D341Med (cell line): ENCODE data around the gene RTN4.
"Not testable (repeated sequence)": the region's sequence is repeated elsewhere in the genome, so short reads cannot be mapped to it uniquely, and the experiment has no call there.

ENCODE experiments used
- DNase-seq: peaks from one replicate; pipeline ENCODE4 v3.0.0; 2012; ENCODE audit warnings: low spot score

The RTN4 gene

GRCh38 chr2:55063713-55064323 lies 13.6 kb upstream of the RTN4 start:
- no peak for DNase-seq

- DNase-seq = peak; percentile 33
These were observed 13.0 kb upstream of the RTN4 start for GRCh38 chr2:55063226-55063625.

GRCh38 chr2:55062754-55063153 lies 12.5 kb upstream of the RTN4 start:
- DNase-seq = no peak

- no peak for DNase-seq
These were observed 11.5 kb upstream of the RTN4 start for GRCh38 chr2:55061523-55062344.

DNA sequence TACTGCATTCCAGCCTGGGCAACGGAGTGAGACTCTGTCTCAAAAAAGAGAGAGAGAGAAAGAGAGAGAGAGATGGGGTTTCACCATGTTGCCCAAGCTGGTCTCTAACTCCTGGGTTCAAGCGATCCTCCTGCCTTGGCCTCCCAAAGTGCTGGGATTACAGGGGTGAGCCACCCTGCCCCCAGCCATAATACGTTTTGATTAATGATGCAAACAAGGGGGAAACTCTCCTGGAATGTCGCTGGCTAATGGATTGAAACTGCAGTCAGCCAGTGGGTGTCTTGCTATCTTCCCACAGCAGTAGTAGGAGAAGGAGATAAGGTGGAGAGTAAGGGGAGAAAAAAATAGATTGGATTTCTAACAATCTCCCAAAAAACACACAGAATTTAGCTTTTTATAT lies 9.5 kb upstream of the RTN4 start:
- no peak for DNase-seq

GRCh38 chr2:55057474-55057873 lies 7.2 kb upstream of the RTN4 start:
- DNase-seq = no peak

DNA sequence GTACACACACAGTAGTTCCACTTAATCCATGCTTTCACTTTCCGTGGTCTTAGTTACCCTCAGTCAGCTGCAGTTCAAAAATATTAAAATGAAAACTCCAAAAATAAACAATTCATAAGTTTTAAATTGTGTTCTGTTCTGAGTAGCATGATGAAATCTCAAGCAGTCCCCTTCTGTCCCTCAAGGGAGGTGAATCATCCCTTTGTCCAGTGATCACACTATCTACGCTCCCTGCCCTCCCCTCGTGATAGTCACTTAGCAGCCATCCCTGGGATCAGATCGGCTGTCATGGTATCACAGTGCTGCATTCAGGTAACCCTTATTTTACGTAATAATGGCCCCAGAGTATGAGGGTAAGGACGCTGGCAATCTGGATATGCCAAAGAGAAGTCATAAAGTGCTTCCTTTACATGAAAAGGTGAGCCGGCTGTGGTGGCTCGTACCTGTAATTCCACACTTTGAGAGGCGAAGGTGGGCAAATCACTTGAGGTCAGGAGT lies 5.8 kb upstream of the RTN4 start:
- no peak for DNase-seq

DNA sequence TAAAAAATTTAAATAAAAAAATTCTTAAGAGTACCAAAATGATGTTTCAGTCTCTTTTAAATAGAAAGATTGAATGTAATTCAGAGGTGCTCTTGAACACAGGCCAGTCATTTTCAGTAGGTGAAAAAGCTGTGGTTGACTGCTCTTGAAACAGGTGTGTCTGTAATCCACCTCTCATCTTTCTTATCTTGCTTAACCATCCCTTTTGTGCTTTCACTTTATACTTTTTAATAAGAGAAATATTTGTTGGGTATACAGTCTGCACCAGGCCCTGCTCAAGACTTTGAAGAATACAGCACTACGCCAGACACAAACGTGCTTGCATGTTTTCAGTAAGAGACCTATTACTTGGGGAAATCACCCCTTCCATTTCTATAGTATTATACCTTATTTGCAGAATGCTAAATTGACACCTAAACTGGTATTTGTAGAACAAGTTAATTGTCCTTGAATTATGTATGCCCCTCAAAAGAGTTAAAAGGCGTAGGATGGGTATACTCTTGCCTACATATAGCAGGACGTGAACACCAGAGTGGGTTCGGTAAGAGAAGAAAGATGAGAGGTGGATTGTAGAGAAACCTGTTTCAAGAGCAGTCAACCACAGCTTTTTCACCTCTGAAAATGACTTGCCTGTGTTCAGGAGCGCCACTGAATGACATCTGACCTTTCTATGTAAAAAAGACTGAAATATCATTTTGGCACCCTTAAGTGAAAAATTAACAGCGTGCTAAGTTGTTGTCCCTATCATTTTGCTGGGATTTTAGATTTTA lies 4.0 kb upstream of the RTN4 start:
- DNase-seq = no peak

GRCh38 chr2:55053225-55053624 lies 3.0 kb upstream of the RTN4 start:
- not testable (repeated sequence) for DNase-seq

- DNase-seq = no peak
These were observed 2.1 kb upstream of the RTN4 start for GRCh38 chr2:55052129-55053061.

DNA sequence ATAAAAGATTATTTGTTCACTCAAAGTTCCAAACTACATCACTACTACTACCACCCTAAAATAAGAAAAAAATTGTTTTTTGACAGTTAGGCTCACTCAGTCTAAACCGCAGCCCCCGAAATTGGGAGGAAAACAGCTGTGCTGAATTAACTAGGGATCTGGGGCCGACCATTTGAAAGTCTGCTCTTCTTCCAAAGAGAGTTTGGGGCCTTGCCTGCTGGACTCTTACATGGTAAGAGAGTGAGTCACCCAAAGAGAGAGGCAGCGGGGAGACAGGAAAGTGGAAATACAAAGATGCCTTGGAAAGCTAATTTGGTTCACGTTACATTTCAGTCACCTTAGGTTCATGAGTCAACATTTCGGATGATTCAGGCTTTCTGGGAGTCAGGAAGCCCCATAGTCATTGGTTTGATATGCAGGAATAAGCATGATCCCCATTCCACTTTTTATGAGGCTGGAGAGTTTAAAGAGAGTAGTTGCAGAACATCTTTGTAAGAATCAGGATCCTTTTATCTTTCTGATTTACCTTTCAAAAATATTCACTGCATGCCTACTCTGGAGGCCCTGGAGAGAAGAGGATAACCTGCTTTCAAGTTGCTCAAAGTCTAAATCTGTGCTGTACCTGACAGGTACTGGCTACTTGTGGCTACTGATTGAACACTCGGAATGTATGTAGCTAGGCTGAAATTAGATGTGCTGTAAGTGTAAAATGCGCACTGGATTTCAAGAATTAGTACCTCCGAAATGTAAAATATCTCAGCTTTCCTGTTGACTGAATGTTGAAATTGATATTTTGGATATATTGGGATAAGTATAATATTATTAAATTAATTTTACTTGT lies 995 bp upstream of the RTN4 start:
- peak; percentile 28 for DNase-seq

GRCh38 chr2:55049821-55050099 lies 491 bp downstream of the RTN4 start:
- DNase-seq = no peak

- DNase-seq = peak; percentile 69
These were observed 1.0 kb downstream of the RTN4 start for GRCh38 chr2:55049043-55049820.

DNA sequence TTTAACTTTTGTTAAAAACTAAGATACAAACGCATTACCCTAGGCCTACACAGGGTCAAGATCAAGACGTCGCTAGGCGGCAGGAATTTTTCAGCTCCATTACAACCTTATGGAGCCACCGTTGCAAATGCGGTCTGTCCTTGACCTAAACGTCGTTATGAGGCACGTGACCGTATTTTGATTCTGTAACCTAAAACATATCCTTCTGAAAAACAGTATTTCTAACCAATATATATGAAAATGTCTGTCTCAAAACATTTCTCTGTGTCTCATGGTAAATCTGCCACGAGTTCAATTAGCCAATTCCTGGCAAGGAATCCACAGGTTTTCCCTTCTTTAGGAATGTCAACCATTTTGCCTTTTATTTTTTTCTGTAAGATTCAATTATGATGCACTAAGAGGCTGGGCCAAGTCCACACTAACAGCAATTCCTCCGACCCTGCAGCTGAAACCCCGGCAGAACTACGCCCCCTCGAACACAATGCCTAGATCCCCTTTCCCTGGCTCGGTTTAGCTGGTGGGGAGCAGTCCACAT lies 1.7 kb downstream of the RTN4 start:
- DNase-seq = no peak

GRCh38 chr2:55047677-55048299 lies 2.5 kb downstream of the RTN4 start:
- DNase-seq = peak; percentile 29

DNA sequence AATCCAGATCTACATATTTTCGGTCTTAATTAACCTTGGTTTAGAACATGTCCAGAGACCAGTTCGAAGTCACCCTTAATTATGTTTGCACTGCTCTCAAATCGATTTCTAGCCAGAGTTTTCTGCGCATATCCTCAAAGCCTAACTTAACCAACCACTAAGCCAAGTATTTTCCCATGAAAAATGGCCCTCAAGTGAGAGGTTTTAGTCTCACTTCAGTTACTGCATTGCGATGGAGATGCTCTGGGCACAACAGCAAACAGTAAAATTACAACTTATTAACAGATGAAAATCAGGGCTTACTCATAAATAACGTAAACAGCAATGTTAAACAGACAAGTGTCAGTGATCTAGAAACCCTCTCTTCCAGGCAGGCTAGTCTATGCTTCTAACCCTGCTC lies 4.5 kb downstream of the RTN4 start:
- no peak for DNase-seq

GRCh38 chr2:55043841-55044240 lies 6.4 kb downstream of the RTN4 start:
- no peak for DNase-seq

GRCh38 chr2:55038428-55038827 lies 11.8 kb downstream of the RTN4 start:
- DNase-seq = no peak

DNA sequence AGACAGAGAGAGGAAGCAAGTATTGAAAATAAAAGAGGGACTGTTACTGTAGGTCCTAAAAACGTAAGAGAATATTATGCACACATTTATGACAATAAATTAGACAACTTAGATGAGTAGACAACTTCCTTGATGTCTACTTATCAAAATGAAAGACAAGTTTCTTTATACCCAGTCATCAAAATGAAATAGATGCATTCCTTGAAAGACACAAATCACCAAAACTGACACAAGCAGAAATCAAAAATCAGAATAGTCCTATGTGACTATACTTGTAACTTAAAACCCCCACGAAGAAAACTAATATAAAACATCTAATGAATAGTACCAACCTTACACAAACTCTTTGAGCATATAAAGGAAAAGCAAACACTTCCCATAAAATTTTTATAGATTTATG lies 14.5 kb downstream of the RTN4 start:
- no peak for DNase-seq
